ENCODE results near the gene DENND4A. TPM values are rescaled to one million over a fixed set of nuclear protein-coding genes. Genes with fewer than 3 reads are reported as not detected.
A peak's percentile ranks its signal among the peaks of the same experiment; 100 is the strongest.

DENND4A gene
- total and polyA plus RNA-seq, 2 of the 4 experiments (the other 2 are of a cell fraction) = 4.1 to 17.7 TPM

GRCh38 chr15:65819563-65819960 lies 27.5 kb upstream of the DENND4A start:
- DNase-seq = peak; percentile 52
- H3K18ac ChIP-seq (ENCODE audit: low read depth, low read length) = no peak overlapping the region
- no peak overlapping the region for H3K4me2 ChIP-seq (ENCODE audit: low read depth, low read length)
- H2BK120ac ChIP-seq (ENCODE audit: low read depth, low read length) = no peak overlapping the region
- no peak overlapping the region for H2BK15ac ChIP-seq (ENCODE audit: low read depth, low read length)
- H3K27me3 ChIP-seq (ENCODE audit: control insufficient read depth, insufficient read depth, low read length) = peaks cover 2% of the 10 kb centered on the region; the same call in 1 of the 2 replicates
- H2AFZ ChIP-seq (replicated peaks; ENCODE audit: low read length, poor library complexity) = no peak overlapping the region
- no peak overlapping the region for H3K56ac ChIP-seq (ENCODE audit: extremely low read depth, insufficient read depth, low read length)
- no peaks in the 10 kb centered on the region for H3K36me3 ChIP-seq (ENCODE audit: control insufficient read depth, insufficient read depth, low read length)
- H3K14ac ChIP-seq (replicated peaks; ENCODE audit: low read depth, low read length) = no peak overlapping the region
- in situ Hi-C loops (cut with MboI; ENCODE audit: low sequenced_read_pairs) (no loop called here), intact Hi-C loops (cut with micrococcal nuclease) (no loop called here), dilution Hi-C loops (cut with HindIII; ENCODE audit: low sequenced_read_pairs, unreplicated experiment) (no loop called here)
- POLR2A ChIA-PET (ENCODE audit: unreplicated experiment) = no interaction called here
- 69% methylated on average over 2 of the region's 3 CpGs; no CpG with 5 or more reads in 1 of the 2 experiments for WGBS, 2 experiments (ENCODE audit: extremely low coverage in 2 of 2, insufficient read length in 1 of 2)
- no peak overlapping the region for H2AK9ac ChIP-seq (replicated peaks; ENCODE audit: low read depth, low read length, poor library complexity)
- H2BK5ac ChIP-seq (ENCODE audit: low read depth, low read length, poor library complexity, severe bottlenecking) = no peak overlapping the region
- peak; percentile 57 for ATAC-seq (ENCODE audit: low read depth)
- H4K91ac ChIP-seq (ENCODE audit: insufficient read depth, low read depth, low read length) = no peak overlapping the region
- H3K9me3 ChIP-seq (ENCODE audit: control insufficient read depth, insufficient read depth, low read length) = no peaks in the 10 kb centered on the region
- H3K79me1 ChIP-seq (ENCODE audit: low read depth in 1 of 2, low read length in 2 of 2) = no peaks in the 10 kb centered on the region
- H3K4me3 ChIP-seq (ENCODE audit: insufficient read depth, low read depth, low read length) = no peak overlapping the region
- H4K20me1 ChIP-seq (ENCODE audit: insufficient read depth, low read length) = no peaks in the 10 kb centered on the region
- no peak overlapping the region for H3K9ac ChIP-seq (ENCODE audit: low read depth, low read length)
- no peak overlapping the region for H4K8ac ChIP-seq (ENCODE audit: low read depth in 2 of 2, low read length in 2 of 2)
- H2BK20ac ChIP-seq (ENCODE audit: low read depth, low read length) = no peak overlapping the region
- no peak overlapping the region for H4K5ac ChIP-seq (ENCODE audit: low read depth, low read length)
- H3K23ac ChIP-seq (ENCODE audit: low read depth, low read length) = no peak overlapping the region
- CTCF ChIA-PET = no interaction called here
- no TSS peak for BruUV-seq (replicated peaks)
- TF ChIP-seq NFE2L2 (IDR thresholded peaks at IDR 0.05; ENCODE audit: low read depth, low read length) (0 out of 2 replicates have a peak, but pooled peaks have one; percentile 32), MAFK (IDR thresholded peaks at IDR 0.05; ENCODE audit: low read depth, low read length) (no peak), SMC3 (IDR thresholded peaks at IDR 0.05; ENCODE audit: low read depth, low read length) (no peak), ELK1 (IDR thresholded peaks at IDR 0.05; ENCODE audit: borderline replicate concordance, low read depth, low read length) (no peak), CTCF (conservative IDR thresholded peaks at IDR 0.05; ENCODE audit: low read depth, low read length) (no peak), USF2 (IDR thresholded peaks at IDR 0.05; ENCODE audit: low read depth, low read length) (no peak), FOS (IDR thresholded peaks at IDR 0.05; ENCODE audit: low read depth, low read length) (0 out of 2 replicates have a peak, but pooled peaks have one; percentile 13), CEBPB (IDR thresholded peaks at IDR 0.05; ENCODE audit: low read depth, low read length) (peak; percentile 9; the same call in 1 of the 2 replicates), MAZ (IDR thresholded peaks at IDR 0.05; ENCODE audit: borderline replicate concordance, low read depth, low read length) (no peak), BHLHE40 (IDR thresholded peaks at IDR 0.05; ENCODE audit: low read depth, low read length) (no peak)
- H3K4me1 ChIP-seq (ENCODE audit: control insufficient read depth, insufficient read depth, low read length) = 0 out of 2 replicates have a peak, but pooled peaks cover 1% of the 10 kb centered on the region
- no peak overlapping the region for H2AK5ac ChIP-seq (ENCODE audit: low read depth, low read length)
- H3K27ac ChIP-seq (ENCODE audit: insufficient read depth, low read length) = no peak overlapping the region
- H3K4ac ChIP-seq (ENCODE audit: low read depth, low read length) = no peak overlapping the region
- no peaks in the 10 kb centered on the region for H3K9me1 ChIP-seq (ENCODE audit: insufficient read depth, low read length)
